ENCODE results near the gene SPATC1L.

- TF ChIP-seq CTCF (IDR thresholded peaks at IDR 0.05) = no peak
- no peak for TF ChIP-seq EZH2 (IDR thresholded peaks at IDR 0.05; ENCODE audit: borderline replicate concordance, insufficient read depth, low read depth, low read length, poor library complexity, severe bottlenecking)
These were observed 44.2 kb upstream of the SPATC1L start, which contains the start of gene LSS for GRCh38 chr21:46228345-46229051.

All from B cell (primary cell).